CD4-positive, alpha-beta memory T cell (primary cell): ENCODE results near the gene PLAC1. TPM values are rescaled to one million over a fixed set of nuclear protein-coding genes. Genes with fewer than 3 reads are reported as not detected.
A peak's percentile ranks its signal among the peaks of the same experiment; 100 is the strongest.

ENCODE experiments used
- CTCF ChIA-PET: fragments of 350-600 bp; sonication (Branson Sonifier 250); formaldehyde crosslinking; loops from one replicate; lab custom pipeline; 2021; ENCODE audit warnings: inconsistent platforms; ENCODE audit not compliant: partially characterized antibody; lab: Charles Lee
- POLR2A ChIA-PET: fragments of 350-600 bp; sonication (Branson Sonifier 250); formaldehyde crosslinking; loops from one replicate; lab custom pipeline; 2021; ENCODE audit not compliant: partially characterized antibody; lab: Charles Lee
- DNase-seq, 5 donors: peaks; one replicate each; pipeline versions ENCODE4 v3.0.0 to v3.0.0-alpha.2; 2020 to 2022; ENCODE audit warnings: mixed read lengths in 1 of 5
- H3K27ac ChIP-seq: one replicate; pipeline ENCODE4 v1.7.0; 2013; ENCODE audit warnings: low read depth, low read length
- H3K27me3 ChIP-seq: 2 replicates; pipeline ENCODE4 v1.7.0; 2013; ENCODE audit warnings: mild to moderate bottlenecking, low read length, moderate library complexity; ENCODE audit not compliant: insufficient read depth
- H3K36me3 ChIP-seq: 2 replicates; pipeline ENCODE4 v1.7.0; 2013; ENCODE audit warnings: mild to moderate bottlenecking, low read length, moderate library complexity; ENCODE audit not compliant: insufficient read depth
- H3K4me1 ChIP-seq: 2 replicates; pipeline ENCODE4 v1.7.0; 2013; ENCODE audit warnings: mild to moderate bottlenecking, low read length, moderate library complexity; ENCODE audit not compliant: insufficient read depth
- H3K4me3 ChIP-seq, 2 donors: one replicate each; pipeline ENCODE4 v1.7.0; 2013; ENCODE audit warnings: low read length in 2 of 2, mild to moderate bottlenecking in 1 of 2
- H3K9me3 ChIP-seq, 2 donors: one replicate each; pipeline ENCODE4 v1.7.0; 2013; ENCODE audit warnings: low read length in 2 of 2, control low read depth in 1 of 2; ENCODE audit not compliant: control insufficient read depth in 1 of 2
- H3K27ac Mint-ChIP-seq, 7 donors: one replicate each; pipeline ENCODE4 v1.8.0; 2020 to 2021; ENCODE audit warnings: mixed read lengths in 7 of 7, mild to moderate bottlenecking in 6 of 7, inconsistent platforms in 3 of 7, moderate library complexity in 3 of 7
- H3K27me3 Mint-ChIP-seq, 2 donors: one replicate each; pipeline ENCODE4 v1.8.0; 2020 to 2021; ENCODE audit warnings: mixed read lengths in 2 of 2
- H3K36me3 Mint-ChIP-seq, 2 donors: one replicate each; pipeline ENCODE4 v1.8.0; 2020 to 2021; ENCODE audit warnings: mixed read lengths in 2 of 2, inconsistent platforms in 1 of 2, mild to moderate bottlenecking in 1 of 2
- H3K4me1 Mint-ChIP-seq, 4 donors: one replicate each; pipeline ENCODE4 v1.8.0; 2020 to 2021; ENCODE audit warnings: mixed read lengths in 4 of 4, mild to moderate bottlenecking in 1 of 4
- H3K4me3 Mint-ChIP-seq, 8 donors: one replicate each; pipeline ENCODE4 v1.8.0; 2020 to 2021; ENCODE audit warnings: mixed read lengths in 8 of 8, mild to moderate bottlenecking in 7 of 8, moderate library complexity in 6 of 8, inconsistent platforms in 3 of 8
- H3K9me3 Mint-ChIP-seq, 8 donors: one replicate each; pipeline ENCODE4 v1.8.0; 2020 to 2021; ENCODE audit warnings: mixed read lengths in 8 of 8, mild to moderate bottlenecking in 5 of 8, inconsistent platforms in 3 of 8, moderate library complexity in 1 of 8
- intact Hi-C: fragments of 100-400 bp; cut with micrococcal nuclease; formaldehyde crosslinking; loops from one replicate; pipeline ENCODE4 v1.15.1; 2023
- polyA plus RNA-seq, 2 donors: library from polyadenylated mRNA; unstranded; fragments of 300-500 nt; fragmentation: Illumina TruSeq; gene quantifications; one replicate each; pipeline ENCODE4 v1.2.3, GENCODE V29; 2021
- total RNA-seq, 2 experiments: library from RNA; stranded (reverse); gene quantifications; one replicate each; pipeline ENCODE4 v1.2.3, GENCODE V29; 2021

PLAC1 gene
- total and polyA plus RNA-seq, 4 experiments from 2014 or later = not detected

GRCh38 chrX:134568285-134569016 lies 89.8 kb downstream of the PLAC1 start:
- intact Hi-C loops = no loop called here
- DNase-seq = no peak
- peaks cover 0 to 1% (median 0%) of the 10 kb centered on the region in 4 donors for H3K4me1 Mint-ChIP-seq
- Histone ChIP-seq H3K27ac (no peak overlapping the region), H3K4me1 (no peaks in the 10 kb centered on the region), H3K4me3 (no peak overlapping the region), H3K27me3 (no peaks in the 10 kb centered on the region), H3K36me3 (no peaks in the 10 kb centered on the region), H3K9me3 (no peaks in the 10 kb centered on the region)
- no peak overlapping the region for H3K27ac Mint-ChIP-seq
- no peaks in the 10 kb centered on the region for H3K36me3 Mint-ChIP-seq
- CTCF ChIA-PET = interaction anchor here (0.6 kb wide), 1 partner anchor 238 kb away, joined by 3 read pairs; no protein-coding TSS in a partner anchor
- no peaks in the 10 kb centered on the region for H3K9me3 Mint-ChIP-seq
- no peak overlapping the region for H3K4me3 Mint-ChIP-seq
- H3K27me3 Mint-ChIP-seq = peaks cover 2% of the 10 kb centered on the region in 2 donors
- POLR2A ChIA-PET = no interaction called here

DNA sequence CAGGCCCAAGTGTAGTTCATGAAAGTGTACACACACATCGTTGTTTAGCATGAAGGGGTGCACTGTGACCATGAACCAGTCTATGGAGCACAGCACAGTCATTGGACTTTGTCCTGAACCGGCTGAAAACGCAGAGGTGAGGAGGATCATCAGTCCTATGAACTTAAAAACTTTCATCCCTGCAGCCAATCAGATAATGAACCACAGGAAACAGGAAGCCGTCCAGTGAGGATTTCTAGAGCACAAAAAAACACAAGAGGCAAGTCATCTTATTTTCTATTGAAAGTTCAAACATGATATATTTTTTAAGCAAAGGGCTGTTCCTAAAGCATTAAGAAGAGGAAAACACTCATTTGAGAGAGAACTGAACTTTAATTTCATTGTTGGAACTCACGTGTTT lies 91.8 kb downstream of the PLAC1 start:
- no peak for DNase-seq
- no peaks in the 10 kb centered on the region for H3K4me1 ChIP-seq
- H3K27ac Mint-ChIP-seq = no peak overlapping the region
- peaks cover 4 to 8% of the 10 kb centered on the region in 2 donors for H3K27me3 Mint-ChIP-seq
- no peaks in the 10 kb centered on the region for H3K27me3 ChIP-seq
- H3K4me1 Mint-ChIP-seq = peaks cover 0 to 3% (median under 1%) of the 10 kb centered on the region in 4 donors
- no peaks in the 10 kb centered on the region for H3K9me3 ChIP-seq
- no peak overlapping the region for H3K27ac ChIP-seq
- intact Hi-C loops = no loop called here
- no peak overlapping the region for H3K4me3 ChIP-seq
- ChIA-PET POLR2A (no interaction called here), CTCF (no interaction called here)
- no peaks in the 10 kb centered on the region for H3K36me3 ChIP-seq
- no peak overlapping the region for H3K4me3 Mint-ChIP-seq
- H3K9me3 Mint-ChIP-seq = peaks cover 0 to 2% (median 0%) of the 10 kb centered on the region in 8 donors
- H3K36me3 Mint-ChIP-seq = no peaks in the 10 kb centered on the region

GRCh38 chrX:134562002-134562401 lies 96.3 kb downstream of the PLAC1 start:
- ChIA-PET CTCF (no interaction called here), POLR2A (no interaction called here)
- Histone ChIP-seq H3K4me3 (no peak overlapping the region), H3K4me1 (no peaks in the 10 kb centered on the region), H3K27me3 (no peaks in the 10 kb centered on the region), H3K9me3 (no peaks in the 10 kb centered on the region), H3K27ac (no peak overlapping the region), H3K36me3 (no peaks in the 10 kb centered on the region)
- Mint-ChIP-seq H3K27me3 (peaks cover 4 to 10% of the 10 kb centered on the region in 2 donors), H3K9me3 (peaks cover 0 to 4% (median 0%) of the 10 kb centered on the region in 8 donors), H3K4me3 (no peak overlapping the region), H3K27ac (no peak overlapping the region), H3K4me1 (peaks cover 0 to 3% (median under 1%) of the 10 kb centered on the region in 4 donors), H3K36me3 (no peaks in the 10 kb centered on the region)
- no peak for DNase-seq
- intact Hi-C loops = no loop called here

- Mint-ChIP-seq H3K4me3 (no peak overlapping the region), H3K36me3 (no peaks in the 10 kb centered on the region), H3K27ac (no peak overlapping the region), H3K4me1 (peaks cover 0 to 3% (median 0%) of the 10 kb centered on the region in 4 donors), H3K27me3 (peaks cover 8 to 11% of the 10 kb centered on the region in 2 donors), H3K9me3 (peaks cover 0 to 4% (median 0%) of the 10 kb centered on the region in 8 donors)
- DNase-seq = no peak
- intact Hi-C loops = no loop called here
- no peaks in the 10 kb centered on the region for H3K27me3 ChIP-seq
- no peaks in the 10 kb centered on the region for H3K4me1 ChIP-seq
- no peaks in the 10 kb centered on the region for H3K36me3 ChIP-seq
- H3K9me3 ChIP-seq = no peaks in the 10 kb centered on the region
- CTCF ChIA-PET = no interaction called here
- H3K27ac ChIP-seq = no peak overlapping the region
- H3K4me3 ChIP-seq = no peak overlapping the region
- POLR2A ChIA-PET = no interaction called here
Observed at GRCh38 chrX:134558133-134558532, 100.1 kb downstream of the PLAC1 start.

DNA sequence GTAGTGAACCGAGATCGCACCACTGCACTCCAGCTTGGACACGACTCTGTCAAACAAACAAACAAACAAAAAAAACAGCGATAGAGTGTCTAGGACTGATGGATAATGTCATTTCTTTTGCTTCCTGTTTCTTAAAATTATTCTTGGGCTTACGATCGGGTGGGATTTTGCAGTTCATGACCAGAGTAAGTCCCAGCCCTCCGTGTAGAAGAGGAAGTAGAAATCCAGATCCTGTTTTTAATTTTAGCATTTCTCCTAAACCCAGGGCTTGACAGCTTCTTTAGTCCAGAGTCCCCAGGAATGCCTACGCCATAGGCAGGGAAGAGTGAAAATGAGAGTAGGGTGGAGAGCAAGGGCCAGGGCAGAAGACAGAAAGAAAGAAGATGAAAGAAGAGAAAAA lies 104.0 kb downstream of the PLAC1 start:
- Mint-ChIP-seq H3K9me3 (peaks cover 0 to 3% (median 0%) of the 10 kb centered on the region in 8 donors), H3K27me3 (peaks cover 15 to 17% of the 10 kb centered on the region in 2 donors), H3K4me1 (peaks cover 6 to 10% (median 10%) of the 10 kb centered on the region in 4 donors), H3K4me3 (no peak overlapping the region), H3K36me3 (peaks cover 0 to 2% of the 10 kb centered on the region in 2 donors), H3K27ac (no peak overlapping the region)
- CTCF ChIA-PET = no interaction called here
- POLR2A ChIA-PET = no interaction called here
- Histone ChIP-seq H3K9me3 (no peaks in the 10 kb centered on the region), H3K4me3 (no peak overlapping the region), H3K36me3 (no peaks in the 10 kb centered on the region), H3K27me3 (peaks cover 5% of the 10 kb centered on the region), H3K27ac (no peak overlapping the region), H3K4me1 (peaks cover 15% of the 10 kb centered on the region)
- intact Hi-C loops = no loop called here
- DNase-seq = no peak

DNA sequence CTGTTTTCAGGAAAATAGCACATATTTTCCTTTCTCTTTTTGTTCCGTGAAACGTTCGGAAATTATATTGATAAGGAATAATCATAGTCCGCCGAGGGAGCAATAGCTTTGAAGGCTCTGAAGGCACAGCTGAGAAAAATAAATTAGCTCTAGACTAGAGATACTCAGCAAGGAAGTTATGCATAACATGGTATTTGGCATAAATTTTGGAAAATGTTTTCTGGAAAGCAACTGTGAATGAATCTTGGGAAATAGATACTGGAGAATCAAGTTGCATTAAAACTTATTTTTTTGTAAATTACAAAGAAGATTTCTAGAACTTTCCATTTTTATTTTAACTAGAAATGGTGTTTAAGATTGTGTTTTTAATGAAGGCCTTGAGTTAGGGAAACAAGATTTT lies 105.9 kb downstream of the PLAC1 start:
- Histone ChIP-seq H3K4me3 (no peak overlapping the region), H3K9me3 (no peaks in the 10 kb centered on the region), H3K27ac (no peak overlapping the region), H3K4me1 (peaks cover 28% of the 10 kb centered on the region), H3K36me3 (no peaks in the 10 kb centered on the region), H3K27me3 (peaks cover 21% of the 10 kb centered on the region)
- Mint-ChIP-seq H3K36me3 (peaks cover 0 to 2% of the 10 kb centered on the region in 2 donors), H3K27me3 (peaks cover 26 to 31% of the 10 kb centered on the region in 2 donors), H3K27ac (no peak overlapping the region), H3K9me3 (peaks cover 0 to 4% (median 0%) of the 10 kb centered on the region in 8 donors), H3K4me3 (no peak overlapping the region), H3K4me1 (peaks cover 19 to 24% (median 22%) of the 10 kb centered on the region in 4 donors)
- intact Hi-C loops = no loop called here
- DNase-seq = no peak
- ChIA-PET POLR2A (no interaction called here), CTCF (no interaction called here)

GRCh38 chrX:134551376-134552048 lies 106.8 kb downstream of the PLAC1 start:
- ChIA-PET CTCF (no interaction called here), POLR2A (no interaction called here)
- no peak for DNase-seq
- no peaks in the 10 kb centered on the region for H3K9me3 ChIP-seq
- no peak overlapping the region for H3K4me3 ChIP-seq
- intact Hi-C loops = no loop called here
- peaks cover 28% of the 10 kb centered on the region for H3K4me1 ChIP-seq
- H3K27me3 ChIP-seq = peaks cover 29% of the 10 kb centered on the region
- Mint-ChIP-seq H3K36me3 (peaks cover 0 to 2% of the 10 kb centered on the region in 2 donors), H3K9me3 (peaks cover 0 to 4% (median 0%) of the 10 kb centered on the region in 8 donors), H3K27ac (no peak overlapping the region), H3K4me1 (peaks cover 19 to 24% (median 22%) of the 10 kb centered on the region in 4 donors), H3K27me3 (peaks cover 29 to 37% of the 10 kb centered on the region in 2 donors), H3K4me3 (peak overlapping the region in 5 of 8 donors; percentile 8 to 58 (median 35))
- H3K27ac ChIP-seq = no peak overlapping the region
- H3K36me3 ChIP-seq = no peaks in the 10 kb centered on the region
